GM18519 (cell line): ENCODE measurements around the gene CD200R1.

Experiments
- ATAC-seq: cut with Tn5 transposase; IDR thresholded peaks from one replicate; pipeline ENCODE4 v1.9.1; 2021; ENCODE audit warnings: mild to moderate bottlenecking, moderate library complexity; ENCODE audit not compliant: unreplicated experiment, low FRiP score

Gene CD200R1

GRCh38 chr3:112974894-112975293 is at the start of gene CD200R1:
TSS of gene CD200R1 (minus strand) at chr3:112975103. CDS start at chr3:112974857, 246 bp downstream.
- ATAC-seq = no peak

- ATAC-seq = no peak
These were observed 46.6 kb upstream of the CD200R1 start for GRCh38 chr3:113021471-113021870.

GRCh38 chr3:113019182-113020137 is 44.6 kb upstream of the CD200R1 start:
- peak; percentile 76 for ATAC-seq

- ATAC-seq = no peak
These were observed 43.8 kb upstream of the CD200R1 start for GRCh38 chr3:113018536-113019181.

GRCh38 chr3:113013593-113013992 is 38.7 kb upstream of the CD200R1 start:
- ATAC-seq = no peak

GRCh38 chr3:113008117-113008516 is 33.2 kb upstream of the CD200R1 start:
- ATAC-seq = no peak

GRCh38 chr3:113006359-113007056 is 31.6 kb upstream of the CD200R1 start:
- no peak for ATAC-seq

GRCh38 chr3:113005611-113006010 is 30.7 kb upstream of the CD200R1 start:
- no peak for ATAC-seq

- no peak for ATAC-seq
These were observed 27.8 kb upstream of the CD200R1 start for GRCh38 chr3:113002679-113003078.

GRCh38 chr3:113002037-113002436 is 27.1 kb upstream of the CD200R1 start:
- ATAC-seq = no peak

GRCh38 chr3:113000691-113001090 is 25.8 kb upstream of the CD200R1 start:
- no peak for ATAC-seq

- ATAC-seq = no peak
These were observed 20.9 kb upstream of the CD200R1 start for GRCh38 chr3:112995800-112996199.

- ATAC-seq = peak; percentile 75
These were observed 16.0 kb upstream of the CD200R1 start, which contains the start of gene GTPBP8 for GRCh38 chr3:112990672-112991602. TSS of gene GTPBP8 (plus strand) at chr3:112990984. CDS start at chr3:112991000, 16 bp downstream.

- ATAC-seq = no peak
These were observed 12.9 kb upstream of the CD200R1 start for GRCh38 chr3:112987710-112988334.

- no peak for ATAC-seq
These were observed 9.6 kb upstream of the CD200R1 start for GRCh38 chr3:112984485-112984884.

GRCh38 chr3:112982710-112983109 is 7.8 kb upstream of the CD200R1 start:
- no peak for ATAC-seq

GRCh38 chr3:112980080-112980479 is 5.2 kb upstream of the CD200R1 start:
- ATAC-seq = no peak

- ATAC-seq = no peak
These were observed 4.4 kb upstream of the CD200R1 start for GRCh38 chr3:112979244-112979832.

GRCh38 chr3:112976953-112977352 is 2.0 kb upstream of the CD200R1 start:
- no peak for ATAC-seq
